Erythroblast (primary cell): ENCODE measurements around the gene TRPM3.

Experiments used
- DNase-seq, 2 experiments: peaks; one replicate each; lab custom pipeline; 2025; lab: John Stamatoyannopoulos, UW
- GATA1 ChIP-seq: IDR thresholded peaks from 2 replicates; pipeline ENCODE4 v1.6.1; 2011; ENCODE audit warnings: low read depth, mild to moderate bottlenecking, control low read depth, low read length, moderate library complexity
- POLR2A ChIP-seq: IDR thresholded peaks from 2 replicates; pipeline ENCODE4 v1.6.1; 2011; ENCODE audit warnings: mild to moderate bottlenecking, low read length

The TRPM3 gene

GRCh38 chr9:70535546-70536323 is 585.7 kb downstream of the TRPM3 start:
- no peak for TF ChIP-seq POLR2A
- no peak for TF ChIP-seq GATA1
- DNase-seq, result no peak

GRCh38 chr9:70534471-70534870 is 587.0 kb downstream of the TRPM3 start:
- DNase-seq, result no peak
- TF ChIP-seq GATA1 (no peak), POLR2A (no peak)

- TF ChIP-seq GATA1, result no peak
- TF ChIP-seq POLR2A, result no peak
These were observed 587.4 kb downstream of the TRPM3 start for GRCh38 chr9:70534061-70534460.

GRCh38 chr9:70533492-70533891 is 587.9 kb downstream of the TRPM3 start:
- TF ChIP-seq GATA1, result no peak
- TF ChIP-seq POLR2A, result no peak
- DNase-seq, result no peak

More at GRCh38 chr9:70534061-70534460, 587.4 kb downstream of the TRPM3 start:
- DNase-seq, result no peak

- TF ChIP-seq GATA1 (no peak), POLR2A (no peak)
- DNase-seq, result no peak
These were observed 588.7 kb downstream of the TRPM3 start for GRCh38 chr9:70532716-70533115.

- TF ChIP-seq GATA1 (no peak), POLR2A (no peak)
- no peak for DNase-seq
These were observed 590.1 kb downstream of the TRPM3 start for GRCh38 chr9:70531311-70531710.

GRCh38 chr9:70530716-70531115 is 590.7 kb downstream of the TRPM3 start:
- no peak for DNase-seq
- TF ChIP-seq POLR2A, result no peak
- TF ChIP-seq GATA1, result no peak

GRCh38 chr9:70529833-70530232 is 591.6 kb downstream of the TRPM3 start:
- TF ChIP-seq GATA1, result no peak
- TF ChIP-seq POLR2A, result no peak
- no peak for DNase-seq

- TF ChIP-seq GATA1 (no peak), POLR2A (no peak)
These were observed 592.0 kb downstream of the TRPM3 start for GRCh38 chr9:70529377-70529776.

GRCh38 chr9:70526902-70527301 is 594.5 kb downstream of the TRPM3 start:
- TF ChIP-seq POLR2A (no peak), GATA1 (no peak)
- no peak for DNase-seq

More at GRCh38 chr9:70529377-70529776, 592.0 kb downstream of the TRPM3 start:
- no peak for DNase-seq

GRCh38 chr9:70525519-70525918 is 595.9 kb downstream of the TRPM3 start:
- TF ChIP-seq POLR2A (no peak), GATA1 (no peak)
- DNase-seq, result no peak

- DNase-seq, result no peak
- TF ChIP-seq POLR2A (no peak), GATA1 (no peak)
These were observed 601.3 kb downstream of the TRPM3 start for GRCh38 chr9:70519912-70520724.

GRCh38 chr9:70517926-70518610 is 603.4 kb downstream of the TRPM3 start:
- no peak for TF ChIP-seq POLR2A
- TF ChIP-seq GATA1, result no peak
- no peak for DNase-seq

- no peak for TF ChIP-seq POLR2A
- no peak for TF ChIP-seq GATA1
- no peak for DNase-seq
These were observed 607.1 kb downstream of the TRPM3 start for GRCh38 chr9:70514273-70514672.
